Loucy (cell line): ENCODE results near the gene PIK3CD.

Source experiments
- EZH2phosphoT487 ChIP-seq: fragments of 200-600 bp; IDR thresholded peaks from 2 replicates; pipeline ENCODE4 v1.6.1; 2018; ENCODE audit warnings: antibody characterized with exemption, mild to moderate bottlenecking, moderate library complexity, borderline replicate concordance
- TF ChIP-seq, protein P1 (sequence below): fragments of 200-600 bp; sonication (generic); conservative IDR thresholded peaks from 2 replicates; pipeline ENCODE4 v1.5.1; 2014; ENCODE audit warnings: mild to moderate bottlenecking, antibody characterized with exemption, low read length

DNA sequence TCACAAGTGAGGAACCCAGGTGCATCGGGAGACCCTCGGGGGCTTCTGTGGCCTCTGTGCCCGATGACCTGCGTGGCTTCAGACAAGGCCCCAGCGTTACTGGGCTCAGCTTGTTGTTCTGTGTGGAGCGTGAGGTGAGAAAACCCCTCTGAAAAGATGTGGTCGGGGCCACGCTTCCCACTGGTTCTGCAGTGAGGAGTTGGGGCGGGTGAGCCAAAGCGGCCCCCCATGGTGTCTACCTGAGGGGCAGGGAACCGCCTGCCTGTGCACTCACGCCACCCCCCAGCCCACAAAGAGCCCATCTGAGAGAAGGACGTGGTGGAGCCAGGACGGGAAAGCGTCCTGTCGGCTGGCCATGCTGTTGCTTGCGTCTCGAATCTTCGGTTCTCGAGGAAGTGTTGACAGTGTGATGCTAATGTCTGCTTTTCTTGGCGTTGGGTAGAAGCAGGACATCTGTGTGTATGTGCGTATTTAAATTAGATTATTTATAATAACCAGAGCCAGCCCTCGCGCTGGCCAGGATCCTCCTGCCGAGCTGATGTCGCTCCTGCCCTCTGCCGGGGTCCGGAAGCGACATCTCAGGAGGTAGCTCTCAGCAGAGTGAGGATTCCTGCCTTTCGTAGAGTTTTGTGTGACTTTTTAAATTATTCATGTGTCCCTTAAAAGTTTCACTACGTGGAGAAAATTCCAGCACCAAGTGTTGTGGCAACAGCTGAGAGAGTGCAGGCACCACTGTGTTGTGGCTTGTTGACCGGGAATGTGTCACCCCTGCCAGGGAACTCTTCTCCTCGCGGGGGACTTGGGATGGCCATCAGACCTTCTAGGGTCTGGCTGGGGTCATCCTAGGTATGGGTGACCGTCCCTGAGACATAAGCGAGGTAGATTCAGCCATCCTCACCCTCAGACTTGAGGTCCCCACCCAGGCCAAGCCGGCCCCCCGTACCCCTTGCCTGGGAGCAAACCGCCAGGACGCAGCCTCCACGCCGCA, 47.5 kb upstream of the PIK3CD start:
- TF ChIP-seq, protein P1, sequence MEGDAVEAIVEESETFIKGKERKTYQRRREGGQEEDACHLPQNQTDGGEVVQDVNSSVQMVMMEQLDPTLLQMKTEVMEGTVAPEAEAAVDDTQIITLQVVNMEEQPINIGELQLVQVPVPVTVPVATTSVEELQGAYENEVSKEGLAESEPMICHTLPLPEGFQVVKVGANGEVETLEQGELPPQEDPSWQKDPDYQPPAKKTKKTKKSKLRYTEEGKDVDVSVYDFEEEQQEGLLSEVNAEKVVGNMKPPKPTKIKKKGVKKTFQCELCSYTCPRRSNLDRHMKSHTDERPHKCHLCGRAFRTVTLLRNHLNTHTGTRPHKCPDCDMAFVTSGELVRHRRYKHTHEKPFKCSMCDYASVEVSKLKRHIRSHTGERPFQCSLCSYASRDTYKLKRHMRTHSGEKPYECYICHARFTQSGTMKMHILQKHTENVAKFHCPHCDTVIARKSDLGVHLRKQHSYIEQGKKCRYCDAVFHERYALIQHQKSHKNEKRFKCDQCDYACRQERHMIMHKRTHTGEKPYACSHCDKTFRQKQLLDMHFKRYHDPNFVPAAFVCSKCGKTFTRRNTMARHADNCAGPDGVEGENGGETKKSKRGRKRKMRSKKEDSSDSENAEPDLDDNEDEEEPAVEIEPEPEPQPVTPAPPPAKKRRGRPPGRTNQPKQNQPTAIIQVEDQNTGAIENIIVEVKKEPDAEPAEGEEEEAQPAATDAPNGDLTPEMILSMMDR, result no peak
- TF ChIP-seq EZH2phosphoT487, result no peak
